ENCODE results near the gene TXNRD3. TPM values are rescaled to one million over a fixed set of nuclear protein-coding genes. Genes with fewer than 3 reads are reported as not detected.
A peak's percentile ranks its signal among the peaks of the same experiment; 100 is the strongest.
"Not testable (repeated sequence)": the region's sequence is repeated elsewhere in the genome, so short reads cannot be mapped to it uniquely, and the experiment has no call there.

TXNRD3 gene
- total RNA-seq, 1 donor from 2014 or later, result 19.3 TPM

GRCh38 chr3:126646674-126647073, 8.2 kb downstream of the TXNRD3 start:
- peak; percentile 82 for DNase-seq (ENCODE audit: low spot score)

GRCh38 chr3:126644615-126645014, 10.3 kb downstream of the TXNRD3 start:
- no peak for DNase-seq (ENCODE audit: low spot score)

GRCh38 chr3:126638790-126639189, 16.1 kb downstream of the TXNRD3 start:
- DNase-seq (ENCODE audit: low spot score), result no peak

GRCh38 chr3:126636436-126636835, 18.5 kb downstream of the TXNRD3 start:
- DNase-seq (ENCODE audit: low spot score), result no peak

- DNase-seq (ENCODE audit: low spot score), result no peak
These were observed 20.1 kb downstream of the TXNRD3 start for GRCh38 chr3:126634803-126635202.

GRCh38 chr3:126630020-126630419, 24.9 kb downstream of the TXNRD3 start:
- no peak for DNase-seq (ENCODE audit: low spot score)

- DNase-seq (ENCODE audit: low spot score), result not testable (repeated sequence)
These were observed 29.2 kb downstream of the TXNRD3 start for GRCh38 chr3:126625735-126626134.

GRCh38 chr3:126622694-126623093, 32.2 kb downstream of the TXNRD3 start:
- DNase-seq (ENCODE audit: low spot score), result no peak

- peak; percentile 18 for DNase-seq (ENCODE audit: low spot score)
These were observed 33.1 kb downstream of the TXNRD3 start for GRCh38 chr3:126621627-126622345.

- no peak for DNase-seq (ENCODE audit: low spot score)
These were observed 33.8 kb downstream of the TXNRD3 start for GRCh38 chr3:126621171-126621570.

- DNase-seq (ENCODE audit: low spot score), result no peak
These were observed 34.2 kb downstream of the TXNRD3 start for GRCh38 chr3:126620738-126621137.

GRCh38 chr3:126618760-126619159, 36.2 kb downstream of the TXNRD3 start:
- DNase-seq (ENCODE audit: low spot score), result no peak

- no peak for DNase-seq (ENCODE audit: low spot score)
These were observed 36.9 kb downstream of the TXNRD3 start for GRCh38 chr3:126618021-126618420.

- no peak for DNase-seq (ENCODE audit: low spot score)
These were observed 37.4 kb downstream of the TXNRD3 start for GRCh38 chr3:126617571-126617970.

GRCh38 chr3:126616931-126617330, 38.0 kb downstream of the TXNRD3 start:
- no peak for DNase-seq (ENCODE audit: low spot score)

- DNase-seq (ENCODE audit: low spot score), result no peak
These were observed 41.3 kb downstream of the TXNRD3 start for GRCh38 chr3:126613479-126614188.

- no peak for DNase-seq (ENCODE audit: low spot score)
These were observed 42.3 kb downstream of the TXNRD3 start for GRCh38 chr3:126612479-126613205.

- no peak for DNase-seq (ENCODE audit: low spot score)
These were observed 45.0 kb downstream of the TXNRD3 start for GRCh38 chr3:126609909-126610308.

GRCh38 chr3:126607214-126607908, 47.6 kb downstream of the TXNRD3 start:
- DNase-seq (ENCODE audit: low spot score), result no peak

- DNase-seq (ENCODE audit: low spot score), result no peak
These were observed 48.9 kb downstream of the TXNRD3 start for GRCh38 chr3:126606001-126606400.

- DNase-seq (ENCODE audit: low spot score), result no peak
These were observed 50.2 kb downstream of the TXNRD3 start for GRCh38 chr3:126604691-126605090.

- no peak for DNase-seq (ENCODE audit: low spot score)
These were observed 55.8 kb downstream of the TXNRD3 start for GRCh38 chr3:126599101-126599500.
